ENCODE measurements around the gene PLPP7.
A peak's percentile ranks its signal among the peaks of the same experiment; 100 is the strongest.

Gene PLPP7

GRCh38 chr9:131274674-131275331 is 14.7 kb upstream of the PLPP7 start:
- no peak for DNase-seq (ENCODE audit: low read depth)
- H3K4me3 ChIP-seq (ENCODE audit: low read depth, low read length) = peak overlapping the region; percentile 75
- no peak for TF ChIP-seq CTCF (IDR thresholded peaks at IDR 0.05; ENCODE audit: low read depth, low read length, missing control alignments)

GRCh38 chr9:131275332-131276093 is 14.0 kb upstream of the PLPP7 start:
- TF ChIP-seq CTCF (IDR thresholded peaks at IDR 0.05; ENCODE audit: low read depth, low read length, missing control alignments) = peak; percentile 58
- H3K4me3 ChIP-seq (ENCODE audit: low read depth, low read length) = peak overlapping the region; percentile 75
- no peak for DNase-seq (ENCODE audit: low read depth)

GRCh38 chr9:131276094-131276888 is 13.2 kb upstream of the PLPP7 start, which contains the start of gene FAM78A:
Gene FAM78A, minus strand, starts transcription at chr9:131276510. Its CDS starts 331 bp downstream, at chr9:131276179.
- no peak for TF ChIP-seq CTCF (IDR thresholded peaks at IDR 0.05; ENCODE audit: low read depth, low read length, missing control alignments)
- DNase-seq (ENCODE audit: low read depth) = no peak
- H3K4me3 ChIP-seq (ENCODE audit: low read depth, low read length) = peak within 1 kb of the TSS; percentile 75

- no peak for TF ChIP-seq CTCF (IDR thresholded peaks at IDR 0.05; ENCODE audit: low read depth, low read length, missing control alignments)
- peak overlapping the region; percentile 75 for H3K4me3 ChIP-seq (ENCODE audit: low read depth, low read length)
- DNase-seq (ENCODE audit: low read depth) = no peak
Measured at GRCh38 chr9:131276891-131277286, 12.6 kb upstream of the PLPP7 start.

- peak overlapping the region; percentile 75 for H3K4me3 ChIP-seq (ENCODE audit: low read depth, low read length)
- TF ChIP-seq CTCF (IDR thresholded peaks at IDR 0.05; ENCODE audit: low read depth, low read length, missing control alignments) = no peak
- DNase-seq (ENCODE audit: low read depth) = no peak
Measured at GRCh38 chr9:131277287-131277909, 12.1 kb upstream of the PLPP7 start.

GRCh38 chr9:131277910-131278701 is 11.4 kb upstream of the PLPP7 start:
- no peak for TF ChIP-seq CTCF (IDR thresholded peaks at IDR 0.05; ENCODE audit: low read depth, low read length, missing control alignments)
- no peak for DNase-seq (ENCODE audit: low read depth)
- peak overlapping the region; percentile 75 for H3K4me3 ChIP-seq (ENCODE audit: low read depth, low read length)

Measured in GM12864 (cell line).